Stomach (tissue), 9 donors: ENCODE measurements around the gene TEX36. TPM values are rescaled to one million over a fixed set of nuclear protein-coding genes. Genes with fewer than 3 reads are reported as not detected.
"Not testable (repeated sequence)": the region's sequence is repeated elsewhere in the genome, so short reads cannot be mapped to it uniquely, and the experiment has no call there.

Source experiments
- DNase-seq, 2 donors: peaks; one replicate each; pipeline versions ENCODE4 v3.0.0 to v3.0.0-alpha.2; 2013 to 2019
- H3K27ac ChIP-seq, 5 donors: fragments of 200-600 bp in 4 of 5; sonication (generic) in 4 of 5; one replicate each; pipeline ENCODE4 v1.5.1; 2013 to 2019; ENCODE audit warnings: mild to moderate bottlenecking in 1 of 5, moderate library complexity in 1 of 5
- H3K27me3 ChIP-seq, 3 donors: fragments of 200-600 bp; sonication (generic); one replicate each; pipeline ENCODE4 v1.5.1; 2017 to 2019; ENCODE audit warnings: mixed run types in 1 of 3
- H3K36me3 ChIP-seq, 4 donors: fragments of 200-600 bp; sonication (generic); 1 replicate in 3 of 4; 2 replicates in 1 of 4; pipeline ENCODE4 v1.5.1; 2016 to 2019
- H3K4me1 ChIP-seq, 4 donors: fragments of 200-600 bp; sonication (generic); one replicate each; pipeline ENCODE4 v1.5.1; 2016 to 2019
- H3K4me3 ChIP-seq, 4 donors: fragments of 200-600 bp; sonication (generic) in 3 of 4; one replicate each; pipeline ENCODE4 v1.5.1; 2016 to 2019; ENCODE audit warnings: mild to moderate bottlenecking in 1 of 4
- H3K9me3 ChIP-seq, 4 donors: fragments of 200-600 bp; sonication (generic); one replicate each; pipeline ENCODE4 v1.5.1; 2016 to 2019
- EP300 ChIP-seq: sonication (generic); formaldehyde crosslinking; IDR thresholded peaks from one replicate; pipeline ENCODE4 v1.6.1; 2017; ENCODE audit warnings: antibody characterized with exemption
- POLR2A ChIP-seq, 4 donors: fragments of 450-650 bp; IDR thresholded peaks; one replicate each; pipeline ENCODE4 v1.6.1; 2016; ENCODE audit warnings: antibody characterized with exemption in 4 of 4, control low read depth in 2 of 4, mild to moderate bottlenecking in 1 of 4, moderate library complexity in 1 of 4
- POLR2AphosphoS5 ChIP-seq, 3 donors: sonication (generic); formaldehyde crosslinking; IDR thresholded peaks; one replicate each; pipeline ENCODE4 v1.6.1; 2016; ENCODE audit warnings: antibody characterized with exemption in 3 of 3
- WGBS, 5 donors: extraction: QIAGEN DNeasy Blood & Tissue Kit in 3 of 5; methylation state at CpG; one replicate each; pipeline versions ENCODE4 v1.1.5 to v1.1.7; 2013 to 2018; 5-methylcytosine and 5-hydroxymethylcytosine counted together
- intact Hi-C: fragments of 100-400 bp; cut with DNase I; formaldehyde crosslinking; loops from one replicate; pipeline ENCODE4 v1.15.1; 2023; ENCODE audit warnings: low total_unique reads
- polyA plus RNA-seq, 3 donors: library from polyadenylated mRNA; stranded (reverse); fragments of 200-250 nt; gene quantifications; one replicate each; pipeline ENCODE4 v1.2.3, GENCODE V29; 2013
- total RNA-seq, 5 donors: library from RNA; depleted of rRNA; stranded (reverse); fragments of >200 nt; gene quantifications; one replicate each; pipeline versions ENCODE4 v1.1.0 to v1.2.3, GENCODE V29; 2014 to 2016
- TF ChIP-seq, protein P1 (sequence below), 7 experiments: fragments of 450-650 bp in 4 of 7; fragments of 200-600 bp in 3 of 7; sonication (generic) in 3 of 7; IDR thresholded peaks; one replicate each; pipeline ENCODE4 v1.5.1; 2016 to 2019; ENCODE audit warnings: antibody characterized with exemption in 7 of 7, control low read depth in 2 of 7, mild to moderate bottlenecking in 1 of 7
- donor health status: healthy with polysubstance abuse.
- donor health status: Bipolar disorder and iron deficiency.
- donor health status: healthy.

TEX36 gene
- total and polyA plus RNA-seq, 8 donors, result not detected

DNA sequence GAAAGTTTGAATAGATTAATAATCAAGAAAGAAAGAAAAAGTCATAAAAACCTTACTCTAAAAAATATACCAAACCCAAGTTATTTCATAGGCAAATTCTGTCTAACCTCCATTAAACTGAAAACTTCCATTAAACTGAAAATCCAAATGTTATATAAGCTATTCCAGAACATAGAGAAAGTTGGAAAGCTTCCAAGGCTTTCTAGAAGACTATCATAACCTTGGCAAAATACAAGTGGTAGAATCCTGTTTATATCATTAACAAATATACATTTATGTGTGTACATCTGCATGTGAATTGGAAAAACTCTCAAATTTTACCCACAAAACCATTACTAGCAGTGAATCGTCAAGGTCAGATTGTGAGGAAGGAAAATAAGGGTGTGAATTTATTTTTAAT, 23.9 kb downstream of the TEX36 start:
- Histone ChIP-seq H3K27me3 (no peaks in the 10 kb centered on the region), H3K9me3 (no peaks in the 10 kb centered on the region), H3K36me3 (no peaks in the 10 kb centered on the region), H3K4me3 (no peak overlapping the region), H3K4me1 (no peaks in the 10 kb centered on the region), H3K27ac (no peak overlapping the region)
- WGBS, 5 donors, result 70 to 82% (median 77%) methylated on average over 1 of the region's 1 CpG
- DNase-seq, result no peak
- TF ChIP-seq, protein P1, sequence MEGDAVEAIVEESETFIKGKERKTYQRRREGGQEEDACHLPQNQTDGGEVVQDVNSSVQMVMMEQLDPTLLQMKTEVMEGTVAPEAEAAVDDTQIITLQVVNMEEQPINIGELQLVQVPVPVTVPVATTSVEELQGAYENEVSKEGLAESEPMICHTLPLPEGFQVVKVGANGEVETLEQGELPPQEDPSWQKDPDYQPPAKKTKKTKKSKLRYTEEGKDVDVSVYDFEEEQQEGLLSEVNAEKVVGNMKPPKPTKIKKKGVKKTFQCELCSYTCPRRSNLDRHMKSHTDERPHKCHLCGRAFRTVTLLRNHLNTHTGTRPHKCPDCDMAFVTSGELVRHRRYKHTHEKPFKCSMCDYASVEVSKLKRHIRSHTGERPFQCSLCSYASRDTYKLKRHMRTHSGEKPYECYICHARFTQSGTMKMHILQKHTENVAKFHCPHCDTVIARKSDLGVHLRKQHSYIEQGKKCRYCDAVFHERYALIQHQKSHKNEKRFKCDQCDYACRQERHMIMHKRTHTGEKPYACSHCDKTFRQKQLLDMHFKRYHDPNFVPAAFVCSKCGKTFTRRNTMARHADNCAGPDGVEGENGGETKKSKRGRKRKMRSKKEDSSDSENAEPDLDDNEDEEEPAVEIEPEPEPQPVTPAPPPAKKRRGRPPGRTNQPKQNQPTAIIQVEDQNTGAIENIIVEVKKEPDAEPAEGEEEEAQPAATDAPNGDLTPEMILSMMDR (IDR thresholded peaks at IDR 0.05), result no peak
- TF ChIP-seq EP300 (no peak), POLR2A (IDR thresholded peaks at IDR 0.05) (no peak), POLR2AphosphoS5 (IDR thresholded peaks at IDR 0.05) (no peak)
- intact Hi-C loops, result no loop called here

DNA sequence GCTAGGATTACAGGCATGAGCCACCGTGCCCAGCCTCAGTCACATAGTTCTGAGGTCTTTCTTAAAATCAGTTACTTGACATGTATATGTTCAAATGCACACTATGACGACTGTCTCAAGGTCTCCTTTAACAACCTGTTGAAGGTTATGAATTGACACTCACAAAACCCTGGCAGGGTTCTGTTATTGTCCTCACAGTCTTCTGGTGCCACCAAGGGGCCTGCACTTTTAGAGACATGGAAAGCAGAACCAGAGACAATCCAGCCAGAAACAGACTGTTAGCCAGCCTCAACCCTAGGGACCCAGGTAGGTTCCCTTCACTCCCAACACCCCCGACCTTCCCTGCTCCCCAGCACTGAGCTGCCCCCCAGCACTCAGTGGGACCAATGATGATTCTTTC, 26.4 kb downstream of the TEX36 start:
- DNase-seq, result no peak
- Histone ChIP-seq H3K36me3 (no peaks in the 10 kb centered on the region), H3K9me3 (no peaks in the 10 kb centered on the region), H3K27ac (no peak overlapping the region), H3K4me3 (no peak overlapping the region), H3K27me3 (no peaks in the 10 kb centered on the region), H3K4me1 (no peaks in the 10 kb centered on the region)
- 64 to 79% (median 73%) methylated on average over 3 of the region's 3 CpGs for WGBS, 5 donors
- no peak for TF ChIP-seq POLR2AphosphoS5 (IDR thresholded peaks at IDR 0.05)
- TF ChIP-seq POLR2A (IDR thresholded peaks at IDR 0.05), result no peak
- TF ChIP-seq, protein P1 (IDR thresholded peaks at IDR 0.05), result no peak
- TF ChIP-seq EP300, result no peak
- intact Hi-C loops, result no loop called here

DNA sequence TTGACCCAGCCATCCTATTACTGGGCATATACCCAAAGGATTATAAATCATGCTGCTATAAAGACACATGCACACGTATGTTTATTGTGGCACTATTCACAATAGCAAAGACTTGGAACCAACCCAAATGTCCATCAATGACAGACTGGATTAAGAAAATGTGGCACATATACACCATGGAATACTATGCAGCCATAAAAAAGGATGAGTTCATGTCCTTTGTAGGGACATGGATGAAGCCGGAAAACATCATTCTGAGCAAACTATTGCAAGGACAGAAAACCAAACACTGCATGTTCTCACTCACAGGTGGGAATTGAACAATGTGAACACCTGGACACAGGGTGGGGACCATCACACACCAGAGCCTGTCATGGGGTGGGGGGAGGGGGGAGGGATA, 29.9 kb downstream of the TEX36 start:
- H3K4me3 ChIP-seq, DNase-seq, intact Hi-C loops, H3K4me1 ChIP-seq, H3K36me3 ChIP-seq, H3K27ac ChIP-seq, H3K9me3 ChIP-seq, H3K27me3 ChIP-seq: not testable (repeated sequence)
- WGBS, 5 donors, result 56 to 100% (median 92%) methylated on average over 1 to 2 of the region's 2 CpGs

DNA sequence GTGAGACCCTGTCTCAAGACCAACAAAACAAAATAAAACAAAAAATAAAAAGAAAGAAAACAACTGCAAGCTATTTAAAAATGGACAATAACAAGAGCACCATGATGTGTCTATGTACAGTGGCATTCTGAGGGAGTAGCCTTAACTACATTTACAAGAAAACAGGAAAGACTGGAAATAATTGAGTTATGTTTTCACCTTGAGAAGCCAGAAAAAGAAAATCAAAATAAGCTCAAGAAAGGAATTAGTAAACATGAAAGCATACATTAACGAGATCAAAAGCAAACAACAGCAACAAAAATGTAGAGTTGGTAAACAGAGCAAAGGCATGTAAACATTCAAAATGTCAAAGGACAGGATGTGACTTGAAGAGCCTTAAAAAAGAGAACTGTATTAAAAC, 36.7 kb downstream of the TEX36 start:
- no peak for DNase-seq
- peaks cover 0 to 18% (median 12%) of the 10 kb centered on the region in 4 donors for H3K9me3 ChIP-seq
- H3K27ac ChIP-seq, result no peak overlapping the region
- WGBS, 5 donors, result 7 to 40% (median 16%) methylated on average over 1 of the region's 1 CpG
- no peaks in the 10 kb centered on the region for H3K4me1 ChIP-seq
- TF ChIP-seq POLR2A (IDR thresholded peaks at IDR 0.05) (no peak), EP300 (no peak), POLR2AphosphoS5 (IDR thresholded peaks at IDR 0.05) (no peak)
- TF ChIP-seq, protein P1 (IDR thresholded peaks at IDR 0.05), result no peak
- intact Hi-C loops, result no loop called here
- H3K36me3 ChIP-seq, result no peaks in the 10 kb centered on the region
- no peaks in the 10 kb centered on the region for H3K27me3 ChIP-seq
- H3K4me3 ChIP-seq, result no peak overlapping the region

DNA sequence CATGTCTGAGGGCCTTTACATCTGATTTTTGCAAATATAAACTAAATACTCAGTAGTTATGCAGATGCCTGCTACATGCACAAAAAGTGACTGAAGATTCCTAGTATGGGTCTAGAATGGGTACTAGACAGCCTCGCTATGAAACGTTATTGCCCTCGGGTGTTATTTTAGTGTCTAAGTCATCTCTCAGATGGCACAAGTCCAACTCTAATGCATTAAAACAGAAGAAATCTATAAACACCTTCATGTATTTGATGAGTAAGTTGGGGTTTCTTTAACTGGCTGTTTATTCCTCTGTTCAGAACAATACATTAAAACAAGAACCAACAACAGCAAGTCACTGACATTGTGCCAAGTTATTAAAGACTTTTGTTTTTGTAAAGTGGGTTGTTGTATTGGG, 41.6 kb downstream of the TEX36 start:
- TF ChIP-seq POLR2AphosphoS5 (IDR thresholded peaks at IDR 0.05) (no peak), POLR2A (IDR thresholded peaks at IDR 0.05) (no peak), EP300 (no peak)
- TF ChIP-seq, protein P1 (IDR thresholded peaks at IDR 0.05), result no peak
- 74 to 87% (median 76%) methylated on average over 3 of the region's 3 CpGs for WGBS, 5 donors
- H3K4me1 ChIP-seq, result no peaks in the 10 kb centered on the region
- H3K27me3 ChIP-seq, result peaks cover 0 to 13% (median 4%) of the 10 kb centered on the region in 3 donors
- intact Hi-C loops, result no loop called here
- H3K27ac ChIP-seq, result no peak overlapping the region
- H3K4me3 ChIP-seq, result no peak overlapping the region
- H3K9me3 ChIP-seq, result no peaks in the 10 kb centered on the region
- H3K36me3 ChIP-seq, result no peaks in the 10 kb centered on the region
- no peak for DNase-seq
